Measurements from ENCODE around the gene ANOS1. TPM values are rescaled to one million over a fixed set of nuclear protein-coding genes. Genes with fewer than 3 reads are reported as not detected.
"Not testable (repeated sequence)": the region's sequence is repeated elsewhere in the genome, so short reads cannot be mapped to it uniquely, and the experiment has no call there.

The ANOS1 gene
- total RNA-seq, 1 donor from 2014 or later: 15.9 TPM

DNA sequence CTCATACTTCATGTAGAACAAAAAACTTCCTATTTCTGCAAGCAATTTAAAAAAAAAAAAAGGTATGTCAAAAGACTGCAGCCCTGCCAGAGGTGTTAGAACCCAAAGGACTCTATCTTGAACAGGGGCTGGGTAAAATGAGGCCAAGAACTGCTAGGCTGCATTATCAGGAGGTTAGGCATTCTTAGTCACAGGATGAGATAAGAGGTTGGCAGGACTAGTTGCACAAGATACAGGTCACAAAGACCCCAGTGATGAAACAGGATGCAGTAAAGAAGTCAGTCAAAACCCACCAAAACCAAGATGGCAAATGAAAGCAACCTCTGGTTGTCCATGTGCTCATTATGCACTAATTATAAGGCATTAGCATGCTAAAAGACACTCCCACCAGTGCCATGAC is 104.1 kb downstream of the ANOS1 start:
- DNase-seq: no peak

DNA sequence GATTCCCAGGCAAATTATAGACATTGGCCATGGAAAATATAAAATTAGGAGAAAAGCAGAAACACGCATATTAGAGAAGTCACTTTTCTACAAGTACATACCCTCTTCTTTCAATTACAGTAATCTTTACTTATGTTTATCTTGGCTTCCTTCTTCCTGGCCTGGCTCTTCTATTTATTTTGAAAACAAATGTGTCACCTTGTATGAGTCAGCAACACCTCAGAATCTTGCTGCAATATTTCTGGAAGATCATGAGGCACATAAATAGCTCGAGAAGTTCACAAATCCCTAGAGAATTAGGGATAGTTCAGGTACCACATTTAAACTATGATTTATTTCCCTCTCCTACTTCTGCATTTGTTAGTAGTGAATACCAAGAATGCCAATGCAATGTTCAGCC is 124.6 kb downstream of the ANOS1 start:
- no peak for DNase-seq

DNA sequence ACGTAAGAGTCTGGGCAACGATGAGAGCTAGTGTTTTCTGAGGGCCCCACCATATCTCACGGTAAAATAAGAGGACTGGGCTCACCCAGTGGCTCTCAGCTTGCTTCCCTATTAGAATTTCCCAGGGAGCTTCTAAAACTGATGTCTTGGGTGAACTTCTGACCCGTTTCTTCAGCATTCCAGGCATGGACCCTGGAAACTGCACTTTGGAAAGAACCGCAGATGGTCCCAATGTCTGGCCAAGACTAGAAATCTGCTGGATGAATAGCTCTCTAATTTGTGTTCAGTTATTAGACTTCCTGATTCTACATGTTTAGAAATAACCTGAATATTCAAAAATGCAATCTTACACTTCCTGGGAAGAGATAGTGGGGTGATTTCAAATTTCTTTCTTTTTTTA is 127.8 kb downstream of the ANOS1 start:
- no peak for DNase-seq

DNA sequence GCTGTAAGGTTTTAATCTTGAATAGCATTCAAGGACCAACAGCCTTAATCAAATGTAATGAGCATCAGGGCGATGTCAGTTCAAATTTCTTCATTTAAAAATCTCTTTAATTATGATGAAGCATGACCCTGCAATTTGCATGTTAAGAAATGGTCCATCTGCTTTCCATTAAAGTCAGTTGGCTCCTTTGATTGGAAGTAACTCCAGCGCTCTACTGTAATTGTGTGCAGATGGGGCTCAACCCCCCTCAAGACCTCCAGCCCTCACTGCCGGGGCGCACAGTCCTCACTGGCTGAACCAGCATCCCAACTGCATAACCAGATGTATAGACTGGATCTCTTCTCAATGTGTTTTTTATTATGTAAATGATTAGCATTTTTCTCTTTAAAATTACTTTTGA is 140.4 kb downstream of the ANOS1 start:
- DNase-seq: peak; percentile 0

DNA sequence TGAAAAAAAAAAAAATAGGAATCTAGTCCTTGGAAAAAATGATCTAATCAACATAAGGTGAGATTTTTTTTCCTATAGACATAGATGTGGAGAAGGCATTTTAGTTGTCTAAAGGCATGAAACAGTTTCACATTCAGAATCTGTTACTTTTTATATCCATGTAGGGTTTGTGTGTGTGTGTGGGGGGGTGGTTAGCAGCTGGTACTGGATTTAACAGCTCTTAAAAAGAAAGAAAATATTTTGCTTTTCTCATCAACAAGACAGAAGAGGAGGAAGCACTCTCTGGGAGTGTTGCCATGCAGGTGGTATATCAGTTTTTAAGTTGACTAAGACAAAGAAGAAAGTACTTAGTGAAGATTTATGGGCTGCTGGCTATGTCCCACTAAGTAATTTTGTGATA is 145.0 kb downstream of the ANOS1 start:
- no peak for DNase-seq

DNA sequence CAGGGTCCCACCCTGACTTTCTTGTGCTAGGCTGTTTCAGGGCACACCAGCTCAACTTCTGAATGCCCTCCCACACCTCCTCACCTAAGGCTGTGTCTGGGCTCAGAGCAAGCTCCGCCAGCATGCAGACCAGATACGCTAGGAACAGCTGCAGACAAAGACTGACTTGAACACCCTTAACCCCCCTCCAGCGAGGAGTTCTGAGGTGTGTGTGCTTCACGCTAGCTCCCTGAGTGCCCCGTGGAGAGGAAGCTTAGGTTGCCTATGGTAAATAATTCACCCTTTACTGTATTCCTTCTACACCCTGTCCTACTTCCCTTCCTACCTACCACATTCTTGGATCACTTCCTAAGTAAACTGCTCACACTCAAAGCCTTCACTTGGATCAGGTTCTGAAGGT is 152.3 kb downstream of the ANOS1 start:
- DNase-seq: no peak

DNA sequence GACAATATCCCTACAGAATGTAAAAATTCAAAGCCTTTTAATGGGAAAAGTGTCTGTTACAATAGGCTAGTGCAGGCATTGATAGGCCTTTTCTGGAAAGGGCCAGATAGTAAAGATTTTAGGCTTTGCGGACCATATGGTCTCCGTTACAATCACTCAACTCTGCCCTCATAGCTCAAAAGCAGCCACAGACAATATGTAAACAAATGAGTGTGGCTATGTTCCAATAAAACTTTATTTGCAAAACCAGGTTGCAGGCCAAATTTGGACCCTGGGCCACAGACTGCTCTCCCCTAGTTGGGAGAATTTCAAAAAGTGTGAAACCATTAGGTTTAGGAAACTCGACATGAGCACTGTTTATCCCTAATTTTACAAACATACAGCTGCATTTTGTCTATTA is 155.1 kb downstream of the ANOS1 start:
- DNase-seq: no peak

DNA sequence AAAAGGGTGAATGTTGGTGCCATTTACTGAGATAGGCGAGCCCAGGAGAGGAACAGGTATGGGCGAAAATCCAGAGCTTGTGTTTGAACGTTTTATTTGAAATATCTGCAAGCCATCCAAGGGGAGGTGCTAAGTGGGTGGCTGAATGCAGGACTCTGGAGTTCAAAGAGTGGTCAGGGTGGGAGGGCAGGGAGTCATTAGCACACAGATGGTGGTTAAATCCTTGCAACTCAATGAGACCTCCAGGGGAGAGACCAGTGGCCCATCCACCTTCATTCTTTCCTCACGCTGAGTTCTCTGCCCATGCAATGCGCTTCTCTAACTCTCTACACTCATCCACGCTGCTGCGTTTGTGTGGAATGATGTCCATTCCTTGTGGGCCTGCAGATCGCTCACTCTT is 166.2 kb downstream of the ANOS1 start:
- no peak for DNase-seq

DNA sequence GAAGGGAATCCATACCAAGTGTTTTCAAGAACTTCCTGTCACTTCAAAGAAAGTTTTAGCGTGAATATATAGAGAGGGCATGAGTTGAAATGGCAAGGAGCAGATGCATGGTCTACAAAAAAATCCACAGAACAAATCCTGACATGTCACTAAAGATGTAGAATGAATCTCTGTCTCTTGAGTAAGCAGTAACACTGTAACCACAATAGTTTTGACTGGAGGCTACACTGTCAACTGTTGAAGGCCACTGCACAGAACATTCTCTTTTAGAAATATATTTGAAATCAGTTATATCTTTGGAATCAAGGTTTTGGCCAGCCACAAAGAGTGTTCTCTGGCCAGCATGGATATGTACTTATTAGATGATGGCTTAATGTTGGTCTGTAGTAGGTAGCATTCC is 183.5 kb downstream of the ANOS1 start:
- no peak for DNase-seq

DNA sequence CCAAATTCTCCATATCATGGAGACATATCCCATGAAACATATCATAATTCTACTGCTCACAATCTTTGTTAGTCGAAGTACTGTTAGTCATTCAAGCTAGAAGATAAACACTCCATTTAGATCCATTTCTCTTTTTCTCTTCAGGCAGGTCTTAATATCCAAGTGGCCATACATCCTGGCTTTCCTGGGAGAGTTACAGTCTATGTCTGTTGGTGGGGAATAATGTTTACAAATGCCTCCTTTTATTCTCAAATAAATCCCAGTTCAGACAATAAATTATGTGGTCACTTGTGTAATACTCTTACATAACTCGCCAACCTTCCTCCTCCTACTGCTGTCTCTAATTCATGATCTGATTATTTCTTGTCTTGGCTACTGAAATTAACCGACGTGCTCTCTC is 185.2 kb downstream of the ANOS1 start:
- DNase-seq: no peak

DNA sequence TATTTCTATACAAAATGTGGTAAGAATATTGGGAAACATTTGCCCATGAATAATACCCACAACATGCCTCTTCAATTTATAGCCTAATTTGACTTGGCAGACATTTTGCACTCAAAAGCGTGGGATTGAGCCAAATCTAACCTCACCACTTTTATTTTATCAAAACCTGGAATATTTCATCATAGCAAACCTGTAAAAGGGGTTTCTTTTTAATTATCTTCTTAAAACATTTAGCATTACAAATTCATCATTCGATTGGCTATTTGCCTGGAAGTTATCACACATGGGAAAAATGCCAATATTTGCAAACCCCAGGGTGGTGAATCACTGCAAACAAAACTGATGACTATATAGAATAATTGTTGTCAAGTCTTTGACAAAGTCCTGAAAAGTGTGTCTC is 211.1 kb downstream of the ANOS1 start:
- no peak for DNase-seq

DNA sequence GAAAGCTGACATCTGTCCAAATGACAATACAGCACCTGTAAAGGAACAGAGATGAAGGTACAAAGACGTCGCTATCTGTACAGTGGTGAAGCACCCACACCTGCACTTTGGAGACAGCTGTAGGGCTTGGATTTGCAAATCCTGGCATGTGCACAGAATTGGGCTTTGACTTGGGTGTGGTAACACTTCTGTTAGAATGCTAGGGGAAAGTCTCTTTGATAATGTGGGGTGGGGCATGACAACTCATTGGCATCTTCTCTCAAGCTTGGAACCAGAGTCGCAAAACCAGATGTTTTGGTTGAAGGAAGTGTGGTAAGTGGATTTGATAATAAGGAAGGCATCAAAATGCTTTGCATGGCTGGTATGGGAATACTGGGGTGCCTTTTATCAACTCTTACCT is 211.8 kb downstream of the ANOS1 start:
- peak; percentile 19 for DNase-seq

DNA sequence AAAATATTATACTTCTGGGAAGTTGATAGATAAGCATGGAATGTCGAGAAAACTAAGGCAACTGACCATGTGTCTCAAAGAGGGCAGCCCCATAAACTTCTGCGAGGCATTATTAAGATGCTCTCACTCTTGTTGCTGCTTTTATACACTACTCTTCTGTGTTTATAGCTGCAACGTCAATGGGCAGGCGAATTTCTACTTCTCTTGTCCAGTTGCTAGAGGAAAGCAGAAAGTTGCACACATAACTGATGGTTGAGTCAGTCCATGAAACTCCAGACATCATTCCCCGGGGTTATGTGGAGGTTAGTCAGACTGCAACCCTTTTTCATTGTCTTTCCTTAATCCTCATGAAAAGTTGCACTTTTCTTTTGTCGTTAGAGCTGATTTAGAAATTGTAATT is 227.5 kb downstream of the ANOS1 start:
- no peak for DNase-seq

DNA sequence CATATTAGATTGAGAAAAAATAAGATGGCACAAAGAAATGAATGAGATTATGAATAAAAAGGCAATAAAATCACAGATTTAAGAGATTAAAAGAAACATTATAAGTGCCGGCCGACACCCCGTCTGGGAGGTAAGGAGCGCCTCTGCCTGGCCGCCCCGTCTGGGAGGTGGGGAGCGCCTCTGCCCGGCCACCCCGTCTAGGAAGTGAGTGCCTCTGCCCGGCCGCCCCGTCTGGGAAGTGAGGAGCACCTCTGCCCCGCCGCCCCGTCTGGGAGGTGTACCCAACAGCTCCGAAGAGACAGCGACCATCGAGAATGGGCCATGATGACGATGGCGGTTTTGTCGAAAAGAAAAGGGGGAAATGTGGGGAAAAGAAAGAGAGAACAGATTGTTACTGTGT is 229.8 kb downstream of the ANOS1 start:
- not testable (repeated sequence) for DNase-seq

DNA sequence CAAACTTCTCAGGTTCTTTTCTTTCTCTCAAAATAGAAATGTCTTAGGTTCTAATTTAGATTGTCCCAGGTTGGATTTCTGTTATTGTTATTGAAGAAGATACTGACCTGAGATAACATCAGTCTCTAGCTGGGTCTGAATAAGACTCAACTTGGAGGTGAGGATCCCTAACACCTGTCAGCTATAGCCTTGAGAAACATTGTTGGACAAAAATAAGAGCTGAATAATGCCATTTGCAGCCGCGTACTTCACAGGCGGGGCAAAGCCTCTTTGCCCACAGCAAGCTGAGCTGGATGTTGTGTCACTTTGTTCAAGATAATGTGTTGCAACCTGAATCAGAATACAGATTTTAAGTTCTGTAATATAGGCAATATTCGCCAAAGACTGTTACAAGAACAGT is 231.7 kb downstream of the ANOS1 start:
- DNase-seq: no peak

DNA sequence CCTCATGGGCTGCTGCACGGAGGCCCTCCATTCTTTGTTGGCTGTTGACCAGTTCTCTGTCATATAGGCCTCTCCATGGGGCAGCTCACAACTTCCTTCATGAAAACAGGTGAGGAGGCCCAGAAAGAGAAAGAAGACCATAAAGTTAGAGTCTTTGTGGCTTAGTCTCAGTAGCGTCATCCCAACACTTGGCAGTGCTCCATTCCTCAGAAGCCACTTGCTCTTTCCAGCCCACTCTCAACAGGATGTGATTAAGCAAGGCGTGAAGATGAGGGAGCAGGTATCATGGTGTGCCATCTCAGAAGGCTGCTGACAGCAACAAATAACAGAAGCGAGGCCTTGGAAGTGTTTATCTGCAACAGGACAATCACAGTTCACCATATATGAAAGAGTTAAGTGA is 236.9 kb downstream of the ANOS1 start:
- DNase-seq: not testable (repeated sequence)

DNA sequence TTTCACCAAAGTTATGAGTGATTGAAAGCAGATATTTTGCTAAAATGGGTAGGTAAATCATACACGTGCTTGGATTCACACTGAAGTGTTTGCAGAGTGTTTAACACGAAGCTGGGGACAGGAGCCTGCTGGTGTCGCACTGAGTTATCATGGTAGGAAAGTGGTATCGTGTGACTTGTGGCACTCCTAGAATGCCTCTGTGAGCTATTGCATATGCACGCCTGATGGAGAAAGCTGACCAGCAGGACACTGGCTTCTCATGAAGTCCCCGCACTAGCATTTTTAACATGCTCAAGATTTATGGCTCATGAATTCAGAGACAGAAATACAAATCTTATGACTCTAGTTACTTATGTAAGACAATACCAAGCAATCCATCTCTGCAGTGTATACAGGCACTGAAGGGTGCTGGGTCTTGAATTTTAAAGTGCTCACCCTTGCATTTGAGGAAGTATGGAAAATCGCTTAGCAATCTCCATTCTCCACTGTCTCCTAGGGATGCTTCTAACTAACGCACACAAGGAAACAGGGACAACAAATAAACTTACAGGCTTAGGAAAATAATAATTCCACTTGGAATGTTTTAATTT is 247.5 kb downstream of the ANOS1 start:
- no peak for DNase-seq

Other genes with a start within 250 kb of the ANOS1 start
- gene FAM9A, start 69.2 kb upstream of the ANOS1 start, total RNA-seq: not detected

All from skin of body (tissue), 2 donors.